IPS-NIHi11 (cell line): Measurements from ENCODE around the gene LCN10.

Experiments used
- DNase-seq: peaks from one replicate; pipeline ENCODE4 v3.0.0; 2012; ENCODE audit warnings: mixed read lengths, low spot score

LCN10 gene

GRCh38 chr9:136700304-136700703 lies 42.4 kb downstream of the LCN10 start:
- no peak for DNase-seq

DNA sequence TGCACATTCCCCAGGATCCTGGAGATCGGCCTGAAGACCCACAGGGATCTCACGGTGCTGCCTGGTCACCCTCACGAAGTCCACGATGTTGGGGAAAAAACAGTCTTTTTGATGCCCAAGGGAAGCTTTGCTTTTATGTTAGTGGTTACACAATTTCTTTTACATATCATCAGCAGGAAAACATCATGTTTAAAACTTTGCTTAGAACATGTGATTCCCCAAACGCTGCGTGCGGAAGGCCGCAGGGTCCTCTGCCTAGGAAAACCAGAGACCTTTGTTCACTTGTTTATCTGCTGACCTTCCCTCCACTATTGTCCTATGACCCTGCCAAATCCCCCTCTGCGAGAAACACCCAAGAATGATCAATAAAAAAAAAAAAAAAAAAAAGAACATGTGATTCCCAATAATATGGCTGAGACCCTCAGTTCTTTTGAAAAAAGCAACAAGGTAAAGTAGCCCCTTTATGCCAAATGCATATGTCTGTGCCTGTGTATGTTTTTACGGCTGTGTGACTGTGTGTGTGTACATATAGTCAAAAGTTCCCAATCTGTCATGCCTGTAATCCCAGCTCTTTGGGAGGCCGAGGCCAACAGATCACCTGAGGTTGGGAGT lies 44.0 kb downstream of the LCN10 start:
- DNase-seq = no peak

GRCh38 chr9:136697821-136698526 lies 44.8 kb downstream of the LCN10 start:
- no peak for DNase-seq

- no peak for DNase-seq
Observed at GRCh38 chr9:136697146-136697820, 45.5 kb downstream of the LCN10 start.

GRCh38 chr9:136696502-136696901 lies 46.2 kb downstream of the LCN10 start:
- DNase-seq = no peak

GRCh38 chr9:136695955-136696354 lies 46.8 kb downstream of the LCN10 start:
- DNase-seq = no peak

- DNase-seq = no peak
Observed at GRCh38 chr9:136695435-136695895, 47.3 kb downstream of the LCN10 start.

- DNase-seq = no peak
Observed at GRCh38 chr9:136694872-136695247, 47.9 kb downstream of the LCN10 start.

DNA sequence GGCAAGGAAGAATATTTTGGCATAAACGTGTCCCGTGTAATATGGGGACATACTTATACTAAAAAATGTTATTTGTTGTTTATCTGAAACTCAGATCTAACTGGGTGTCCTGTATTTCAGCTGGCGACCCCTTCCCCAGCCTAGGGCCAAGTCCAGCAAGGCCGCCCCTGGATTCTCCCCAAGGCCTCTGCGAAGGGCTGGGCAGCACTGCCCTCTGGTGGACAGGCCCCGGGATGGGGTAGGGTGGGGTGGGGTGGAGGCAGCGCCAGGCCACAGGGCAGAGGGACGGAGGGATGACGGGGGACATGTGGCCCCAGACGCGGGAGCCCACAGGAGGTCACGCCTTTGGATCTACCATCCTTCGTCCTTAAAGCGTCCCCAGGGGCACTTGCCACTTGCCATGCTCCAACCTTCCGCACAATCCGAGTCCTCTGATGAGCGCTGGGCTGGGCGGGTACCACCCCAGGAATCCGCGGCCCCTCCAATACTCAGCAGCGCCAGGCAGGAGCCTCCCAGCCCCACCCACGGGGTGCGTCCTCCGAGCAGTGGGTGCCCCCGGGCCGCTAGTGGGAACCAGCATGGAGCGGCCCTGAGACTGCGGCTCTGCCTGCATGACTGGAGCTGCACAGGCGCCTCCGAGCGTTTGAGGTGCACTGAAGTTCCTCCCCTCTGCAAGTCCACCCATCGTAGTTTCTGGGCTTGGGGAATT lies 48.4 kb downstream of the LCN10 start:
- peak; percentile 92 for DNase-seq

DNA sequence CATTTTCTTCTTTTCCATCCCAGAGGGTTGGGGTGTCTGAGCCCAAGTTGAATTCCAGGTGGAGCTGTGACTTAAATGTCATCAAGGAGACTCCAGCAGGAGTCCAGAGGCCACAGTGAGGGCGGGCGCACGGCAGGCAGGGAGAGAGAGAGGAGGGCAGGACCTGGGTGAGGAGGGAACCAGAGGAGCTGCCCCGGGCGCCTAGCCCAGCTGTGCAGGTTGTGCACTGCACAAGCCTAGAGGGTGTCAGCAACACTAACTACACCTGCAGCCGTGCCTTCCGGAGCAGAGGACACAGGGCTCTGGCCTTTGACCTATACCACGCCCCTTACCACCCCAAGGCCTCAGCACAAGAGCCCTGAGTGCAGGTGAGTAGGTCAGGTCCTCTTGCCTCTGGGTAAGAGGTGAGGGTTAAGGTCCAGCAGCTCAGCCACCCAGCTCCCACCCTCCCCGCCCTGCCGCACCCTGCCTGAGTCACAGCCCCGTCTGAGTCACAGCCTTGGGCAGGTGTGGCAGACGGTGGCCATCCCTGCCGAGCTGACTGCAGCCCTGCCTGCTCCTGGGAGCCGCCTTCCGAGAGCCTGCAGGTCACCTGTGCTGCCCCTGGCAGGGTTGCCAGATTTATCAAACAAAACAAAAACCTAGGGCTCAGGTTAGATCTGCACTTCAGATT lies 49.1 kb downstream of the LCN10 start:
- peak; percentile 59 for DNase-seq

DNA sequence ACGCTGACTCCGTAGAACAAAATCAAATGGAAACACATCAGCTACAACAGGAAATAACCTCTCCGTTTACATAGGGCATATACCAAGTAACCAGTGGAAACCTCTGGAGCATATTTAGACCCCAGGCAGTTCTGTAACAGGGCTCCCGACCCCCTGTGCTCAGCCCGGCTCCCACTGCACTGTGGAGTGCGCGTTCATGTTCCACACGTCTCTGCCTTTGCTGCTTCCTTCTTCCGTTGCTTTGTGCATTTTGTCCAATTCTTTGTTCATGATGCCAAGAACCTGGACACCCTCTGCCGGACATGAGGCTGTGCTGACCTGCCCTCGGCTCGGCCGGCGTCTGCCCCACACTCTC lies 49.6 kb downstream of the LCN10 start:
- no peak for DNase-seq

DNA sequence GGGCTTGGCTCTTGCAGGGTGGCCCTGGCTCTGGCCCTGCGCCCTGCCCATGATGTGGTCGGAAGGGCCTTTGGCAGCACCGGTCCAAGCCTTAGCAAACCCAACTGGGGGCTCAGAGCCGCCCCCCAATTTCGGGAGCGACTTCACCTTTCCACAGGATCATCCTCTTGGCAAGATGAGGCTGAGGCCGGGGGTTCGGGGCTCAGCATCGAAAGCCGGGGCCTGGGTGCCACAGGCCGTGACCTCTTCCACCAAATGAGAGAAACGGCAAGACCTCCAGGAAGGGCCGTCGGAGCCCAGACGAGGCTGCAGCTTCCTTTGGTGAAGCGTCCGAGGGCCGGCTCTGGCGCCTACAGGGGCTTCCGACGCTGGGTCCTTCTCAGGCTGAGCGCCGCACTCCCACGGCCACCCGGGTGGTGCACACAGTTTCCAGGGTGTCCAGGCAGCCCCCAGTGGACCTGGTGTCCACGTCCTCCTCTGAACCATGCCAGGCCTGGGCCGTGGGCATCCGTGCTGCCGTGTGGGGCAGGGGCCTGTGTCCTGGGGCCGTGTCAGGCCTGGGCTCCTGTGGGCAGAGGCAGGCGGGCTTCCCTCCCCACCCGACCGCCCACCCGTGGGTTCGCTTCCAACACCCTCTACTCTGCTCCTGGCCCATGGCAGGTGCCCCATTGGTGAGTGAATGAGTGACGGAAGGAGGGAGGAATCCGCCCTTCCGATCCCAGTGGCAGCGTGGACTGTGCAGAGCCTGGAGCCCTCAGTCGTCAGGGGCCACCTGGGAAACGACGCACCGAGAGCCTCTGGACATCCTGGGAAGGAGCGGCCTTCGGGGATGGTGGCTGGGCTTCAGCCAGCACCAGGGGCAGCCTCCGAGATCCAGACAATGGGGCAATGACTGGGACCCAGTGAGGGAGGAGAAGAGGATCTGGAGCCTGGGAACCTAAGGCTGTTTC lies 50.3 kb downstream of the LCN10 start:
- no peak for DNase-seq

- no peak for DNase-seq
Observed at GRCh38 chr9:136691316-136692184, 51.2 kb downstream of the LCN10 start.

- no peak for DNase-seq
Observed at GRCh38 chr9:136690806-136691261, 51.9 kb downstream of the LCN10 start.

DNA sequence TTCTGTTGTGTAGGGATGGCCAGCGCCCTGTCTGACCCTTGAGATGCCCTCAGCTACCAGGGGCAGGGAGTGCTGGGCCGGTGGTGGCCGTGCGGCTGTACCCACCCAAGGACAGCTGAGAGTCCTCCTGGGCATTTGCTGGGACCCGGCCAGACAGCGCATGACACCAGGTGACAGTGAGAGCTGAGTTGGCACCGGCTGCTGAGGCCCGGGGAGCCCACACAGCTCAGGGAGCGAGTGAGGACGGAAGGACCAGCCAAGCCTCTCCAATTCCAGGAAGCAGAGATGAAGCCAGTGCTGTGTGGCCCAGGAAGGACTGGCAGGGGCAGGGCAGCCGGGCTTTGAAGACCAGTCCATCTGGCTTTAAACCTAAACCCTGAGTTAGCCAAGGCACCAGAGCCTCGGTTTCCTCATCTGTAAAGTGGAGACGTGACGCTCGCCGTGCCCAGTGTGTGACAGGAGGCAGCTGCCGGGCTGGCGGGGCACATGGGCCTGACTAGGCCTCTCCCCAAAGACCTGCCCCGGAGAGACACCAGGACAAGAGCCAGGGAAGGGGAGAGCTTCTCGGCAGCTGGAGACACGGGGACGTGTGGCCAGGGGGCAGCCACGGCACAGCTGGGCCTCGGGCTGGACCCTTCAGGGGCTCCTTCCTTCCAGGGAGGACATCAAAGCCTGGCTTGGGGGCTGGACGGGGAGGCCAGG lies 52.5 kb downstream of the LCN10 start:
- no peak for DNase-seq

DNA sequence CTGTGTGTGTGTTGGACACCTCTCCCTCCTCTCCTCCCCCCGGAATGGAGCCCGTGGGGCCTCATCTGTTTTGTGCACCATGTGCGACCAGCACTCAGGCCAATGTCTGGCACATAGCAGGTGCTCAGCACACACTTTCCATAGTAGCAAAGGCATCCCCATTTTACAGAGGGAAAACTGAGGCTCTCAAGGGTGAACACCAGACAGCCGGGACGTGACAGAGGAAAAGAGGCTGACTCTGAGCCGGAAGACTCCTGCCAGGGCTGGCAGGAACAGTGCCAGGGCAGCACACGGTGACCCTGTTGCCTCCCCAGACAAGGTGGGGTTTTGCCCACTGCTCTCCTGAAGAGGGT lies 53.7 kb downstream of the LCN10 start:
- no peak for DNase-seq

GRCh38 chr9:136688274-136689107 lies 54.2 kb downstream of the LCN10 start:
- no peak for DNase-seq
